Measurements from ENCODE around the gene CRYBB3.
"Not testable (repeated sequence)": the region's sequence is repeated elsewhere in the genome, so short reads cannot be mapped to it uniquely, and the experiment has no call there.

The CRYBB3 gene

GRCh38 chr22:25221790-25222189, 22.1 kb downstream of the CRYBB3 start:
- H3K27ac ChIP-seq, result no peak overlapping the region
- ChIA-PET POLR2A (ENCODE audit: low non-redundant PET) (no interaction called here), CTCF (interaction anchor here (0.6 kb wide), 1 partner anchor 13 kb away, joined by 4 read pairs; no protein-coding TSS in a partner anchor)
- DNase-seq (ENCODE audit: low spot score), result no peak
- no peak for TF ChIP-seq CTCF (conservative IDR thresholded peaks at IDR 0.05; ENCODE audit: low read depth)

GRCh38 chr22:25223269-25223850, 23.7 kb downstream of the CRYBB3 start:
- no peak overlapping the region for H3K27ac ChIP-seq
- TF ChIP-seq CTCF (conservative IDR thresholded peaks at IDR 0.05; ENCODE audit: low read depth), result no peak
- ChIA-PET POLR2A (ENCODE audit: low non-redundant PET) (no interaction called here), CTCF (no interaction called here)
- no peak for DNase-seq (ENCODE audit: low spot score)

GRCh38 chr22:25228822-25229221, 29.2 kb downstream of the CRYBB3 start:
- ChIA-PET POLR2A (ENCODE audit: low non-redundant PET) (no interaction called here), CTCF (no interaction called here)
- no peak for DNase-seq (ENCODE audit: low spot score)
- no peak overlapping the region for H3K27ac ChIP-seq
- TF ChIP-seq CTCF (conservative IDR thresholded peaks at IDR 0.05; ENCODE audit: low read depth), result no peak

- POLR2A ChIA-PET (ENCODE audit: low non-redundant PET); DNase-seq (ENCODE audit: low spot score); H3K27ac ChIP-seq; CTCF ChIA-PET: not testable (repeated sequence)
These were observed 31.1 kb downstream of the CRYBB3 start for GRCh38 chr22:25230760-25231159.

GRCh38 chr22:25232301-25232700, 32.6 kb downstream of the CRYBB3 start:
- no peak for TF ChIP-seq CTCF (conservative IDR thresholded peaks at IDR 0.05; ENCODE audit: low read depth)
- CTCF ChIA-PET, result no interaction called here
- peak overlapping the region; percentile 63 for H3K27ac ChIP-seq
- peak; percentile 8 for DNase-seq (ENCODE audit: low spot score)
- POLR2A ChIA-PET (ENCODE audit: low non-redundant PET), result no interaction called here

- H3K27ac ChIP-seq; POLR2A ChIA-PET (ENCODE audit: low non-redundant PET); DNase-seq (ENCODE audit: low spot score); CTCF ChIA-PET: not testable (repeated sequence)
These were observed 34.0 kb downstream of the CRYBB3 start for GRCh38 chr22:25233706-25234105.

GRCh38 chr22:25235547-25236290, 36.1 kb downstream of the CRYBB3 start:
- TF ChIP-seq CTCF (conservative IDR thresholded peaks at IDR 0.05; ENCODE audit: low read depth), result peak; percentile 85
- H3K27ac ChIP-seq, result no peak overlapping the region
- POLR2A ChIA-PET (ENCODE audit: low non-redundant PET), result no interaction called here
- peak; percentile 99 for DNase-seq (ENCODE audit: low spot score)
- CTCF ChIA-PET, result interaction anchor here (0.6 to 0.7 kb wide), 6 partner anchors 14 to 256 kb away, joined by 3 to 5 read pairs (median 4); no protein-coding TSS in a partner anchor
